Measurements from ENCODE around the gene BCS1L.

Gene BCS1L

GRCh38 chr2:218659258-218659987, at the start of gene BCS1L, which contains the start of gene ZNF142:
TSS of gene BCS1L (plus strand) at chr2:218659683. CDS start at chr2:218660988, 1,305 bp downstream.
TSS of gene ZNF142 (minus strand) at chr2:218659623. CDS start at chr2:218656429, 3,194 bp downstream.
- POLR2A ChIA-PET: interaction anchor here (0.8 to 2.8 kb wide), 12 partner anchors 9 to 386 kb away, joined by 3 to 39 read pairs (median 4); partner anchors contain the start of genes RNF25, STK36 and TTLL4
- CTCF ChIA-PET: interaction anchor here (0.7 to 2.0 kb wide), 12 partner anchors 12 to 328 kb away, joined by 3 to 7 read pairs (median 4); partner anchors contain the start of genes RNF25, STK36 and TTLL4
- peak; percentile 90 for DNase-seq (ENCODE audit: extremely low spot score)
- peak; percentile 91 for TF ChIP-seq PKNOX1 (IDR thresholded peaks at IDR 0.05)
- TF ChIP-seq CTBP1 (IDR thresholded peaks at IDR 0.05; ENCODE audit: borderline replicate concordance): no peak
- TF ChIP-seq SP1 (IDR thresholded peaks at IDR 0.05): no peak
- TF ChIP-seq TARDBP (IDR thresholded peaks at IDR 0.05): no peak
- TF ChIP-seq ZNF384 (IDR thresholded peaks at IDR 0.05): no peak

GRCh38 chr2:218615868-218616315, 43.6 kb upstream of the BCS1L start:
- no peak for DNase-seq (ENCODE audit: extremely low spot score)
- ChIA-PET POLR2A (interaction anchor here (1.6 kb wide), 1 partner anchor 8 kb away, joined by 5 read pairs; the partner anchor contains the start of gene PLCD4), CTCF (no interaction called here)
- TF ChIP-seq L3MBTL2 (conservative IDR thresholded peaks at IDR 0.05) (no peak), FOXA1 (IDR thresholded peaks at IDR 0.05) (no peak)

- DNase-seq (ENCODE audit: extremely low spot score): no peak
- CTCF ChIA-PET: no interaction called here
- POLR2A ChIA-PET: no interaction called here
- TF ChIP-seq TARDBP (IDR thresholded peaks at IDR 0.05) (no peak), HDGF (IDR thresholded peaks at IDR 0.05; ENCODE audit: borderline replicate concordance) (no peak), FOXA1 (IDR thresholded peaks at IDR 0.05) (no peak), LEF1 (IDR thresholded peaks at IDR 0.05; ENCODE audit: borderline replicate concordance) (no peak), FOXM1 (IDR thresholded peaks at IDR 0.05; ENCODE audit: borderline replicate concordance) (no peak), SP1 (IDR thresholded peaks at IDR 0.05) (no peak), CTBP1 (IDR thresholded peaks at IDR 0.05; ENCODE audit: borderline replicate concordance) (no peak), ARNT (IDR thresholded peaks at IDR 0.05) (no peak), PKNOX1 (IDR thresholded peaks at IDR 0.05) (no peak), ELF4 (IDR thresholded peaks at IDR 0.05) (no peak), SUZ12 (IDR thresholded peaks at IDR 0.05) (no peak), ZNF384 (IDR thresholded peaks at IDR 0.05) (no peak), BHLHE40 (IDR thresholded peaks at IDR 0.05; ENCODE audit: borderline replicate concordance) (no peak), NFRKB (IDR thresholded peaks at IDR 0.05) (no peak), L3MBTL2 (conservative IDR thresholded peaks at IDR 0.05) (no peak), FOXK2 (IDR thresholded peaks at IDR 0.05) (no peak)
Observed at GRCh38 chr2:218618102-218618860, 41.2 kb upstream of the BCS1L start.

- DNase-seq (ENCODE audit: extremely low spot score): no peak
- no peak for TF ChIP-seq LEF1 (IDR thresholded peaks at IDR 0.05; ENCODE audit: borderline replicate concordance)
- TF ChIP-seq FOXK2 (IDR thresholded peaks at IDR 0.05): no peak
- no peak for TF ChIP-seq ZNF384 (IDR thresholded peaks at IDR 0.05)
- TF ChIP-seq SP1 (IDR thresholded peaks at IDR 0.05): no peak
- no peak for TF ChIP-seq CTBP1 (IDR thresholded peaks at IDR 0.05; ENCODE audit: borderline replicate concordance)
- no peak for TF ChIP-seq TARDBP (IDR thresholded peaks at IDR 0.05)
- POLR2A ChIA-PET: no interaction called here
- CTCF ChIA-PET: no interaction called here
Observed at GRCh38 chr2:218621007-218621406, 38.5 kb upstream of the BCS1L start.

DNA sequence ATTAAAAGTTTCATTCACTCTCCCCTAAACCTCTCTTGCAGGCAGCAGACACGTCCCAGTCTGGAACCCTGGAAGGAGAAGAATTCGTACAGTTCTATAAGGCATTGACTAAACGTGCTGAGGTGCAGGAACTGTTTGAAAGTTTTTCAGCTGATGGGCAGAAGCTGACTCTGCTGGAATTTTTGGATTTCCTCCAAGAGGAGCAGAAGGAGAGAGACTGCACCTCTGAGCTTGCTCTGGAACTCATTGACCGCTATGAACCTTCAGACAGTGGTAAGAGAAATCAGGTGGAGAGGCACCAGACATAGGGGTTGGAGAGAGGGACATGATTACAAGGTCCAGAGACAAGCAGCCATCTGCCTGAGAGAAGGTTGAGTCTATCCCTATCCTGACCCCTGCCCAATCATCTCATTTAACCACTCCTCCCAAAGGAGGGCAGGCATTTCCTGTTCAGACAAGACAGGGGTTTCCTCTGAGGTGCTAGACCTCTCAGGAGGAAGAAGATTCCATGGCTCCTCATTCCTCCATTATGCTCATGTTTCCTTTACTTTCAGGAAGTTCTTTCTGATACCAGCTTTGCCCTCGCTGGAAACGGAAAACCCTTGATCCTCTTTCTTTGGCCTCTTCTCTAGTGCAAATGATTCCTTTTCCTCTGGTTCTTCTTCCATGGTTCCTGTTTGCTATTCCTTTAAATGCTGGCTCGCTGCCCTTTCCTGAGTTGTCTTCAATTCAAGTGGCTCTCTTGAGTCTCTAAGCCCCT, 36.7 kb upstream of the BCS1L start:
- ChIA-PET POLR2A (interaction anchor here (1.2 kb wide), 1 partner anchor 15 kb away, joined by 3 read pairs; the partner anchor contains the start of gene PLCD4), CTCF (no interaction called here)
- TF ChIP-seq SP1 (IDR thresholded peaks at IDR 0.05) (no peak), CTBP1 (IDR thresholded peaks at IDR 0.05; ENCODE audit: borderline replicate concordance) (no peak), FOXK2 (IDR thresholded peaks at IDR 0.05) (no peak), PKNOX1 (IDR thresholded peaks at IDR 0.05) (no peak), LEF1 (IDR thresholded peaks at IDR 0.05; ENCODE audit: borderline replicate concordance) (no peak), FOXA1 (IDR thresholded peaks at IDR 0.05) (no peak), TARDBP (IDR thresholded peaks at IDR 0.05) (no peak), ZNF384 (IDR thresholded peaks at IDR 0.05) (no peak), HDGF (IDR thresholded peaks at IDR 0.05; ENCODE audit: borderline replicate concordance) (no peak), NFRKB (IDR thresholded peaks at IDR 0.05) (no peak), ARNT (IDR thresholded peaks at IDR 0.05) (no peak), ELF4 (IDR thresholded peaks at IDR 0.05) (no peak), BHLHE40 (IDR thresholded peaks at IDR 0.05; ENCODE audit: borderline replicate concordance) (no peak), FOXM1 (IDR thresholded peaks at IDR 0.05; ENCODE audit: borderline replicate concordance) (no peak), SUZ12 (IDR thresholded peaks at IDR 0.05) (no peak), L3MBTL2 (conservative IDR thresholded peaks at IDR 0.05) (no peak)
- DNase-seq (ENCODE audit: extremely low spot score): no peak
